Measurements from ENCODE around the gene EIPR1. TPM values are rescaled to one million over a fixed set of nuclear protein-coding genes. Genes with fewer than 3 reads are reported as not detected.

EIPR1 gene
- total RNA-seq, 1 experiment from 2014 or later, result 40.4 TPM

DNA sequence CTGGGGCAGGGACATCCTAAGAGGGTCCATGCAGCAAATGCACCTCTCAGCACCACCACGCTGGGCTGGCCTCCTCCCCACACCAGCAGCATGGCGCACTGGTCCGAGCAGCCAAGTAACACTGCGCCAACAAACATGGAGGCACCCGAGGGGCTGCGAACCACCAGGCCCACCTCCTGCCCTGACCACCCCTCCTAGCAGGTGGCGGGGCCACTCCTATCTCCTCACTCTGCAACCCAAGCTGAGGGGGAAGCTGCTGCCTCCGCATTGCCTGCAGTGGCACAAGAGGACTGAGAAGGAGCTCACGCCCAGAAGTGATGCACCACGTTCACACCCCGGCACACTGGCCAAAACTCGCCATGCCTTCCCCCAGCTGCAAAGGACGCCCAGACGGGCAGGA lies 94.4 kb downstream of the EIPR1 start:
- Histone ChIP-seq H3K4me3 (no peak overlapping the region), H3K27me3 (ENCODE audit: insufficient read depth, low read depth) (no peaks in the 10 kb centered on the region), H3K27ac (no peak overlapping the region), H2AFZ (no peak overlapping the region), H3K4me2 (no peak overlapping the region), H3K79me2 (ENCODE audit: low read depth) (no peaks in the 10 kb centered on the region), H4K20me1 (ENCODE audit: insufficient read depth) (peaks cover 16% of the 10 kb centered on the region), H3K9me2 (ENCODE audit: insufficient read depth) (no peaks in the 10 kb centered on the region), H3K9me3 (ENCODE audit: insufficient read depth, low read depth) (no peaks in the 10 kb centered on the region), H3K36me3 (ENCODE audit: low read depth) (no peaks in the 10 kb centered on the region), H3K4me1 (replicated peaks; ENCODE audit: insufficient read depth) (no peaks in the 10 kb centered on the region), H3F3A (ENCODE audit: insufficient read depth, low read depth) (no peaks in the 10 kb centered on the region)
- BruUV-seq (replicated peaks), result no TSS peak
- intact Hi-C loops (cut with micrococcal nuclease; ENCODE audit: unreplicated experiment), result no loop called here
- TF ChIP-seq CTCF (conservative IDR thresholded peaks at IDR 0.05) (no peak), EZH2 (IDR thresholded peaks at IDR 0.05; ENCODE audit: low read depth) (no peak)
- CTCF ChIA-PET, result no interaction called here
- POLR2A ChIA-PET (ENCODE audit: unreplicated experiment), result no interaction called here
- no peak for DNase-seq

DNA sequence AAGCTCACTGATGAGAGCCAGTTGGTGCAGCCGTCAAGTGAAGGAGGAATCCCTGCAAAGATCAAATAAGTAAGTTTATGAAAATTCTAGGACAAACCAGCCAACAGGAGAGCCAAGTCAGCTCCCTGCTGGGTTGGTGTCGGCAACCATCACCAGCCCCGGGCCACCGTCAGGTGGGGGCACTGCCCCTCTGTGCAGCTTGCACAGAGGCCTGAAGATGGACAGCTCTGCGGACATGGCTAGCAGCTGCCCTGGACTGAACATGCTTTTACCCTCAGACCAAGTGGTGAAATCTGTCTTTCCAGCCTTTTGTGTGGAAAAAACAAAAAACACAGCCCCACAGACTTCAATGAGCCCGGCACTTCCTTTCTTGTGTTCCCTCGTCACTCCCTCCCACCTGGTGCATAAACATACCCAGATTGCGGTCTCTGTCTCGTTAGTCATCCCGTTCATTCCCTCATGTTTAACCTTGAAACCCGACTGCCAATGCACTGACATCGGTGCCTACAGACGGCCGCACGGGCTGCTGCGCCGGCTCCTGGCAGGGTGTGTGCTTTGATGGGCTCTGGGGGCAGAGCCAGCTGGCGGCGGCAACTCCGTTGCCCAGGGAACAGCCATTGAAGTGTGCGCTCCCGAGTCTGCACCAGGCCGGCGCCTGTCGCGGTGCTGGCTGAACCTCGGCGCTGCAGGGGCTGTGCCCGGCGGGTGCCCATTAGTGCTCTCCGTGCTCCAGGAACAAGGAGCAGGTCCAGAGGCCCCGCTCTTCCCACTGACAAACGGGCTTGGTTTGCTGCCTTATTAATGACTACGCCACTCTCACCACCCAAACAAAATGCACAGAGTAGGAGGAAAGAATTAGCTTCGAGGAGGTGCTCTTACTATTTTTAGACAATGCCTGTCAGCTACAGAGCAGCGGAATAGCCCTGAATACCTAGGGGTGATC lies 95.3 kb downstream of the EIPR1 start:
- Histone ChIP-seq H3K9me2 (ENCODE audit: insufficient read depth) (no peaks in the 10 kb centered on the region), H4K20me1 (ENCODE audit: insufficient read depth) (peaks cover 13% of the 10 kb centered on the region), H2AFZ (no peak overlapping the region), H3K4me1 (replicated peaks; ENCODE audit: insufficient read depth) (no peaks in the 10 kb centered on the region), H3F3A (ENCODE audit: insufficient read depth, low read depth) (no peaks in the 10 kb centered on the region), H3K36me3 (ENCODE audit: low read depth) (no peaks in the 10 kb centered on the region), H3K79me2 (ENCODE audit: low read depth) (no peaks in the 10 kb centered on the region), H3K9me3 (ENCODE audit: insufficient read depth, low read depth) (no peaks in the 10 kb centered on the region), H3K4me2 (no peak overlapping the region), H3K27ac (no peak overlapping the region), H3K4me3 (no peak overlapping the region), H3K27me3 (ENCODE audit: insufficient read depth, low read depth) (no peaks in the 10 kb centered on the region)
- no TSS peak for BruUV-seq (replicated peaks)
- CTCF ChIA-PET, result no interaction called here
- no peak for DNase-seq
- POLR2A ChIA-PET (ENCODE audit: unreplicated experiment), result no interaction called here
- TF ChIP-seq CTCF (conservative IDR thresholded peaks at IDR 0.05) (no peak), EZH2 (IDR thresholded peaks at IDR 0.05; ENCODE audit: low read depth) (no peak)
- intact Hi-C loops (cut with micrococcal nuclease; ENCODE audit: unreplicated experiment), result no loop called here

DNA sequence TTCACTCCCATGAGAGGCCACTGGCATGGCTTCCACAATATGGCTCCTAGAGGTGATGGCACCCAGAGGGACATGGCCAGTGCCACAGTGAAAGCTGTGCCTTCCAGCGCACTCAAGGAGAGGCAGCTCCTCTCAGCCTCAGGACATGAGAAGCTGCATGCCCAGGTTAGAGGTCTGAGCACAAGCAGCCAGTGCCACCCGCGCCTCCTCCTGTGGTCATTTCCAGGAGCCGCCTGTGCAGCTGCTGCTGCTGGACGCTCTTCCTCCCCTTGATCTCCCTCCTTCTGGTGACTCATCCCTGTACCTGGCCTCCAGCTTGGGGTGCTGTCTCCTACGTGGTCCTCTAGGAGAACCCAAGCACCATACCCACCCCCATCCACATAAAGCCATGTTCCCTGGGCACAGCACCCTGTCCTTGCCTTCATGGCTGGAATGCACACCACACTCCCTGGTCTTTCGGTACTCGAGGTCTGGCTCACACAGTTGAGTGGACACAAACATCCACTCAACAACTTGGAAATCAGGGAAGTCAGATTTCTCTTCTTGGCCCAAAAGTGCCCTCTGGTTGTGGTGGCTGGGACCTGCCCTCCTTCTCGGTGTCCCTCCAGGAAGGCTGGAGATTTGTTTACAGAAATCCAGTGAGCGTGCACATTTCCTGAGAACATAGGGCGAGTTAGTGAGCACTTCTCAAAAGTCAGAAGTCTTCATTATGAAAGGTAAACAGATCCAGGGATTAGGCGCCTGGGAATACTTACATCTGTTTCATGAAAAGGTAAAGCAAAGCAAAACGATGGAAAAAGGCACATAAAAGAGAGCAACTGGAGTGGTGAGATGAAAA lies 96.7 kb downstream of the EIPR1 start:
- Histone ChIP-seq H3K27ac (no peak overlapping the region), H3K9me2 (ENCODE audit: insufficient read depth) (no peaks in the 10 kb centered on the region), H3K79me2 (ENCODE audit: low read depth) (no peaks in the 10 kb centered on the region), H2AFZ (no peak overlapping the region), H3K4me2 (no peak overlapping the region), H3K27me3 (ENCODE audit: insufficient read depth, low read depth) (no peaks in the 10 kb centered on the region), H3K36me3 (ENCODE audit: low read depth) (no peaks in the 10 kb centered on the region), H4K20me1 (ENCODE audit: insufficient read depth) (peaks cover 7% of the 10 kb centered on the region), H3F3A (ENCODE audit: insufficient read depth, low read depth) (no peaks in the 10 kb centered on the region), H3K9me3 (ENCODE audit: insufficient read depth, low read depth) (no peaks in the 10 kb centered on the region), H3K4me1 (replicated peaks; ENCODE audit: insufficient read depth) (no peaks in the 10 kb centered on the region), H3K4me3 (no peak overlapping the region)
- no peak for DNase-seq
- ChIA-PET CTCF (no interaction called here), POLR2A (ENCODE audit: unreplicated experiment) (no interaction called here)
- no peak for TF ChIP-seq EZH2 (IDR thresholded peaks at IDR 0.05; ENCODE audit: low read depth)
- TF ChIP-seq CTCF (conservative IDR thresholded peaks at IDR 0.05), result no peak
- intact Hi-C loops (cut with micrococcal nuclease; ENCODE audit: unreplicated experiment), result no loop called here
- no TSS peak for BruUV-seq (replicated peaks)
